ENCODE data around the gene F2R. TPM values are rescaled to one million over a fixed set of nuclear protein-coding genes. Genes with fewer than 3 reads are reported as not detected.

The F2R gene
- total and polyA plus RNA-seq, 2 of the 13 experiments (the other 11 are each of a cell fraction or from before 2014, with no cell fraction given): 8.3 to 12.3 TPM

- ChIA-PET POLR2A (no interaction called here), CTCF (ENCODE audit: low intra/inter-chr PET ratio, low total read pairs) (no interaction called here)
- Histone ChIP-seq H3K27me3 (ENCODE audit: control insufficient read depth in 1 of 2, insufficient read depth in 2 of 2, low read length in 2 of 2) (no peaks in the 10 kb centered on the region), H2AFZ (ENCODE audit: low read length) (no peak overlapping the region), H3K4me2 (ENCODE audit: low read depth, low read length) (no peak overlapping the region), H3K9ac (ENCODE audit: insufficient read depth, low read depth, low read length) (no peak overlapping the region), H3K79me2 (ENCODE audit: insufficient read depth, low read length) (no peaks in the 10 kb centered on the region), H3K27ac (ENCODE audit: extremely low read length, insufficient read depth, low read length) (peak overlapping the region; percentile 28), H3K9me3 (ENCODE audit: low read length) (no peaks in the 10 kb centered on the region), H4K20me1 (ENCODE audit: insufficient read depth, low read length) (no peaks in the 10 kb centered on the region), H3K4me1 (ENCODE audit: insufficient read depth, low read length) (peaks cover 32% of the 10 kb centered on the region), H3K4me3 (replicated peaks in 1 of 3; ENCODE audit: insufficient read depth in 1 of 3, low read depth in 2 of 3, low read length in 3 of 3) (no peak overlapping the region), H3K36me3 (replicated peaks in 1 of 2; ENCODE audit: control insufficient read depth in 1 of 2, insufficient read depth in 2 of 2, low read length in 2 of 2) (peaks cover 1 to 15% of the 10 kb centered on the region in 2 experiments; a peak in 3 of 5 replicates)
- in situ Hi-C loops (cut with HindIII; ENCODE audit: extremely low pct_ligation_motif_present, low pct_unique_long_range_greater_than_20kb) (no loop called here), intact Hi-C loops (cut with micrococcal nuclease; ENCODE audit: unreplicated experiment) (no loop called here)
- peak; percentile 30 for FAIRE-seq
- no TSS peak for BruUV-seq (replicated peaks)
- TF ChIP-seq RXRB (CRISPR knock-in tag; IDR thresholded peaks at IDR 0.05; ENCODE audit: borderline replicate concordance) (no peak), NRL (CRISPR knock-in tag; IDR thresholded peaks at IDR 0.05; ENCODE audit: borderline replicate concordance) (no peak), SNAI1 (CRISPR knock-in tag; IDR thresholded peaks at IDR 0.05; ENCODE audit: borderline replicate concordance) (no peak), ELF1 (CRISPR knock-in tag; IDR thresholded peaks at IDR 0.05) (no peak), MTF2 (CRISPR knock-in tag; IDR thresholded peaks at IDR 0.05; ENCODE audit: borderline replicate concordance) (no peak), HNF4A (CRISPR knock-in tag; IDR thresholded peaks at IDR 0.05) (peak; percentile 58), WIZ (CRISPR knock-in tag; IDR thresholded peaks at IDR 0.05) (no peak), HMG20A (CRISPR knock-in tag; IDR thresholded peaks at IDR 0.05; ENCODE audit: borderline replicate concordance) (no peak), ZNF678 (CRISPR knock-in tag; IDR thresholded peaks at IDR 0.05) (no peak), ZNF264 (CRISPR knock-in tag; IDR thresholded peaks at IDR 0.05) (peak; percentile 49; the same call in 1 of the 2 replicates)
- TF ChIP-seq, protein P1, sequence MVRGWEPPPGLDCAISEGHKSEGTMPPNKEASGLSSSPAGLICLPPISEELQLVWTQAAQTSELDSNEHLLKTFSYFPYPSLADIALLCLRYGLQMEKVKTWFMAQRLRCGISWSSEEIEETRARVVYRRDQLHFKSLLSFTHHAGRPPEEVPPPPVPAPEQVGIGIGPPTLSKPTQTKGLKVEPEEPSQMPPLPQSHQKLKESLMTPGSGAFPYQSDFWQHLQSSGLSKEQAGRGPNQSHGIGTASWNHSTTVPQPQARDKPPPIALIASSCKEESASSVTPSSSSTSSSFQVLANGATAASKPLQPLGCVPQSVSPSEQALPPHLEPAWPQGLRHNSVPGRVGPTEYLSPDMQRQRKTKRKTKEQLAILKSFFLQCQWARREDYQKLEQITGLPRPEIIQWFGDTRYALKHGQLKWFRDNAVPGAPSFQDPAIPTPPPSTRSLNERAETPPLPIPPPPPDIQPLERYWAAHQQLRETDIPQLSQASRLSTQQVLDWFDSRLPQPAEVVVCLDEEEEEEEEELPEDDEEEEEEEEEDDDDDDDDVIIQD (CRISPR knock-in tag; IDR thresholded peaks at IDR 0.05; ENCODE audit: low read depth): peak; percentile 14; the same call in 1 of the 2 replicates
- peak; percentile 45 for DNase-seq (ENCODE audit: low spot score)
- peak; percentile 86 for ATAC-seq
- 60% methylated on average over 3 of the region's 3 CpGs for WGBS (ENCODE audit: low lambda C conversion rate)
These were observed 30.2 kb upstream of the F2R start for GRCh38 chr5:76685704-76686103.
